ENCODE measurements around the gene RPP25L.

DNA sequence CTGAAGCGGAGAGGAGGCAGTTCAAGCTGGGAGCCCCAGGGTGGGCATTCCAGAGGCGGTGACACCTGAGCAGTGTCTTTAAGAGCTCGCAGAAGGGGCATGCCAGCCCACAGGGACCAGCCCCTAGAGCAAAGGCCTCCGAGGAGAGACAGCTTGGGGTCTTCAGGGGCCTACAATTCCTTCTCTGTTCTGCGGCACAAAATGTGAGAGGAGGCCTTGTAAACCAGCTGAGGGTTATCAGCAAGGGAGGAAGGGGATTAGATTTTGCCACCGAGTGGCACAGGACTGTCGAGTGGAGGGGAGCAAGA, 26.2 kb upstream of the RPP25L start:
- no peak for TF ChIP-seq GATA3 (IDR thresholded peaks at IDR 0.05; ENCODE audit: low read depth, low read length)
- no peak for TF ChIP-seq GATA2 (IDR thresholded peaks at IDR 0.05; ENCODE audit: low read depth, low read length)
